HepG2 (cell line): ENCODE data around the gene RFX2.

Experiments
- ASH2L ChIP-seq: fragments of 300-600, 200-600 bp; sonication (generic); IDR thresholded peaks from 2 replicates; pipeline ENCODE4 v1.7.0; 2017; ENCODE audit warnings: low read depth, mild to moderate bottlenecking, moderate library complexity, mixed read lengths, low read length; ENCODE audit not compliant: insufficient read length
- MXI1 ChIP-seq: IDR thresholded peaks from 3 replicates; pipeline ENCODE4 v1.6.1; 2012; ENCODE audit warnings: low read depth, low read length, inconsistent platforms, borderline replicate concordance
- NFKB2 ChIP-seq: sonication (generic); formaldehyde crosslinking; IDR thresholded peaks from 2 replicates; pipeline ENCODE4 v1.4.0; 2020; ENCODE audit warnings: missing genetic modification reagents, borderline replicate concordance
- SALL2 ChIP-seq: sonication (generic); formaldehyde crosslinking; IDR thresholded peaks from 2 replicates; pipeline ENCODE4 v1.8.1; 2023; ENCODE audit warnings: mild to moderate bottlenecking, missing genetic modification reagents, inconsistent platforms
- SP140L ChIP-seq: sonication (generic); formaldehyde crosslinking; IDR thresholded peaks from 2 replicates; pipeline ENCODE4 v1.4.0; 2020; ENCODE audit warnings: missing genetic modification reagents, borderline replicate concordance
- TAF1 ChIP-seq: sonication (generic); formaldehyde crosslinking; IDR thresholded peaks from 2 replicates; pipeline ENCODE4 v1.4.0; 2020; ENCODE audit warnings: missing genetic modification reagents
- TF ChIP-seq, protein P1 (sequence below): sonication (generic); formaldehyde crosslinking; IDR thresholded peaks from 2 replicates; pipeline ENCODE4 v1.5.0; 2020; ENCODE audit warnings: mild to moderate bottlenecking, missing genetic modification reagents
- TF ChIP-seq, protein P2 (sequence below): sonication (generic); formaldehyde crosslinking; IDR thresholded peaks from 2 replicates; pipeline ENCODE4 v1.4.0; 2020; ENCODE audit warnings: missing genetic modification reagents
- TF ChIP-seq, protein P3 (sequence below): IDR thresholded peaks from 2 replicates; pipeline ENCODE4 v1.6.1; 2016; ENCODE audit warnings: low read depth, missing genetic modification reagents, missing compliant biosample characterization
- TF ChIP-seq, protein P4 (sequence below): sonication (generic); formaldehyde crosslinking; IDR thresholded peaks from 2 replicates; pipeline ENCODE4 v1.5.0; 2020; ENCODE audit warnings: mild to moderate bottlenecking, missing genetic modification reagents, moderate library complexity

DNA sequence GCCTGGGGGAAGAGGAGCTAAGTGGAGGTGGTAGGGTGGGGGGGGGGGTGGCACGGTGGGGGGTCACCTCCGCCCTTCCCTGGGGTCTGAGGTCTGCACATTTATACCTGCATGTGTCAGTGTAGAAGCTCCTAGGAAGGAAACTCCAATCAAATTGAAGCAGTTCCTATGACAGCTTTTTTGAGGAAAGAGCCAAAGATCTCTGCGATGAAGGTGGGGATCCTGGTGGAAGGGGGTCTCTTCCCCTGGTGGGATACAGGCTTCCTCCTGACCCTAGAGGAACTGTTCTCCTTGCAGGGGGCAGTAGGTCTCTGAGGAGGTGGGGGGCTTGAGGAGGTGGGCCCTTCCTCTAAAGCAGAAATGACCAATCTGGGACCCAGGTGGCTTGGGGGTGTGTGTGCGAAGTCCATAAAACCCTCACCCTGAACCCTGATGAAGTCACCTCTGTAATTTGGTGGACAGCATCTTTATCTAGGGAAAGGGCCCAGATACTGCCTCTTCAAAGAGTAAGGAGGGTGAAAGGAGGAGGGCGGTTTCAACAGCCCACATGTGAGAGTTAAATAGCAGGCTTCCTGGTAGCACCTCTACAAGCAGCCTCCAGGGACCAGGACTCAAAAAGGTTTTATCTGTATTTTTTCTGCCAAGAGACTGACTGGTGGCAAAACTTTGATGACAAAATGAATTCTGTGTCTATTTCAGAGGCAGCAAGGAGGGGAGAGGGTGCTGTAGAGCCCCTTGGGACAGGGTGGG lies 145.3 kb downstream of the RFX2 start:
- TF ChIP-seq ASH2L (no peak), MXI1 (no peak), NFKB2 (CRISPR knock-in tag) (no peak), SP140L (no peak), TAF1 (CRISPR knock-in tag) (no peak), SALL2 (CRISPR knock-in tag) (no peak)
- TF ChIP-seq, protein P1, sequence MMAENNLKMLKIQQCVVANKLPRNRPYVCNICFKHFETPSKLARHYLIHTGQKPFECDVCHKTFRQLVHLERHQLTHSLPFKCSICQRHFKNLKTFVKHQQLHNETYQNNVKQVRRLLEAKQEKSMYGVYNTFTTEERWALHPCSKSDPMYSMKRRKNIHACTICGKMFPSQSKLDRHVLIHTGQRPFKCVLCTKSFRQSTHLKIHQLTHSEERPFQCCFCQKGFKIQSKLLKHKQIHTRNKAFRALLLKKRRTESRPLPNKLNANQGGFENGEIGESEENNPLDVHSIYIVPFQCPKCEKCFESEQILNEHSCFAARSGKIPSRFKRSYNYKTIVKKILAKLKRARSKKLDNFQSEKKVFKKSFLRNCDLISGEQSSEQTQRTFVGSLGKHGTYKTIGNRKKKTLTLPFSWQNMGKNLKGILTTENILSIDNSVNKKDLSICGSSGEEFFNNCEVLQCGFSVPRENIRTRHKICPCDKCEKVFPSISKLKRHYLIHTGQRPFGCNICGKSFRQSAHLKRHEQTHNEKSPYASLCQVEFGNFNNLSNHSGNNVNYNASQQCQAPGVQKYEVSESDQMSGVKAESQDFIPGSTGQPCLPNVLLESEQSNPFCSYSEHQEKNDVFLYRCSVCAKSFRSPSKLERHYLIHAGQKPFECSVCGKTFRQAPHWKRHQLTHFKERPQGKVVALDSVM (CRISPR knock-in tag) = no peak
- TF ChIP-seq, protein P2, sequence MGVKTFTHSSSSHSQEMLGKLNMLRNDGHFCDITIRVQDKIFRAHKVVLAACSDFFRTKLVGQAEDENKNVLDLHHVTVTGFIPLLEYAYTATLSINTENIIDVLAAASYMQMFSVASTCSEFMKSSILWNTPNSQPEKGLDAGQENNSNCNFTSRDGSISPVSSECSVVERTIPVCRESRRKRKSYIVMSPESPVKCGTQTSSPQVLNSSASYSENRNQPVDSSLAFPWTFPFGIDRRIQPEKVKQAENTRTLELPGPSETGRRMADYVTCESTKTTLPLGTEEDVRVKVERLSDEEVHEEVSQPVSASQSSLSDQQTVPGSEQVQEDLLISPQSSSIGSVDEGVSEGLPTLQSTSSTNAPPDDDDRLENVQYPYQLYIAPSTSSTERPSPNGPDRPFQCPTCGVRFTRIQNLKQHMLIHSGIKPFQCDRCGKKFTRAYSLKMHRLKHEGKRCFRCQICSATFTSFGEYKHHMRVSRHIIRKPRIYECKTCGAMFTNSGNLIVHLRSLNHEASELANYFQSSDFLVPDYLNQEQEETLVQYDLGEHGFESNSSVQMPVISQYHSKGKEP = no peak
- TF ChIP-seq, protein P3, sequence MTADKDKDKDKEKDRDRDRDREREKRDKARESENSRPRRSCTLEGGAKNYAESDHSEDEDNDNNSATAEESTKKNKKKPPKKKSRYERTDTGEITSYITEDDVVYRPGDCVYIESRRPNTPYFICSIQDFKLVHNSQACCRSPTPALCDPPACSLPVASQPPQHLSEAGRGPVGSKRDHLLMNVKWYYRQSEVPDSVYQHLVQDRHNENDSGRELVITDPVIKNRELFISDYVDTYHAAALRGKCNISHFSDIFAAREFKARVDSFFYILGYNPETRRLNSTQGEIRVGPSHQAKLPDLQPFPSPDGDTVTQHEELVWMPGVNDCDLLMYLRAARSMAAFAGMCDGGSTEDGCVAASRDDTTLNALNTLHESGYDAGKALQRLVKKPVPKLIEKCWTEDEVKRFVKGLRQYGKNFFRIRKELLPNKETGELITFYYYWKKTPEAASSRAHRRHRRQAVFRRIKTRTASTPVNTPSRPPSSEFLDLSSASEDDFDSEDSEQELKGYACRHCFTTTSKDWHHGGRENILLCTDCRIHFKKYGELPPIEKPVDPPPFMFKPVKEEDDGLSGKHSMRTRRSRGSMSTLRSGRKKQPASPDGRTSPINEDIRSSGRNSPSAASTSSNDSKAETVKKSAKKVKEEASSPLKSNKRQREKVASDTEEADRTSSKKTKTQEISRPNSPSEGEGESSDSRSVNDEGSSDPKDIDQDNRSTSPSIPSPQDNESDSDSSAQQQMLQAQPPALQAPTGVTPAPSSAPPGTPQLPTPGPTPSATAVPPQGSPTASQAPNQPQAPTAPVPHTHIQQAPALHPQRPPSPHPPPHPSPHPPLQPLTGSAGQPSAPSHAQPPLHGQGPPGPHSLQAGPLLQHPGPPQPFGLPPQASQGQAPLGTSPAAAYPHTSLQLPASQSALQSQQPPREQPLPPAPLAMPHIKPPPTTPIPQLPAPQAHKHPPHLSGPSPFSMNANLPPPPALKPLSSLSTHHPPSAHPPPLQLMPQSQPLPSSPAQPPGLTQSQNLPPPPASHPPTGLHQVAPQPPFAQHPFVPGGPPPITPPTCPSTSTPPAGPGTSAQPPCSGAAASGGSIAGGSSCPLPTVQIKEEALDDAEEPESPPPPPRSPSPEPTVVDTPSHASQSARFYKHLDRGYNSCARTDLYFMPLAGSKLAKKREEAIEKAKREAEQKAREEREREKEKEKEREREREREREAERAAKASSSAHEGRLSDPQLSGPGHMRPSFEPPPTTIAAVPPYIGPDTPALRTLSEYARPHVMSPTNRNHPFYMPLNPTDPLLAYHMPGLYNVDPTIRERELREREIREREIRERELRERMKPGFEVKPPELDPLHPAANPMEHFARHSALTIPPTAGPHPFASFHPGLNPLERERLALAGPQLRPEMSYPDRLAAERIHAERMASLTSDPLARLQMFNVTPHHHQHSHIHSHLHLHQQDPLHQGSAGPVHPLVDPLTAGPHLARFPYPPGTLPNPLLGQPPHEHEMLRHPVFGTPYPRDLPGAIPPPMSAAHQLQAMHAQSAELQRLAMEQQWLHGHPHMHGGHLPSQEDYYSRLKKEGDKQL = no peak
- TF ChIP-seq, protein P4, sequence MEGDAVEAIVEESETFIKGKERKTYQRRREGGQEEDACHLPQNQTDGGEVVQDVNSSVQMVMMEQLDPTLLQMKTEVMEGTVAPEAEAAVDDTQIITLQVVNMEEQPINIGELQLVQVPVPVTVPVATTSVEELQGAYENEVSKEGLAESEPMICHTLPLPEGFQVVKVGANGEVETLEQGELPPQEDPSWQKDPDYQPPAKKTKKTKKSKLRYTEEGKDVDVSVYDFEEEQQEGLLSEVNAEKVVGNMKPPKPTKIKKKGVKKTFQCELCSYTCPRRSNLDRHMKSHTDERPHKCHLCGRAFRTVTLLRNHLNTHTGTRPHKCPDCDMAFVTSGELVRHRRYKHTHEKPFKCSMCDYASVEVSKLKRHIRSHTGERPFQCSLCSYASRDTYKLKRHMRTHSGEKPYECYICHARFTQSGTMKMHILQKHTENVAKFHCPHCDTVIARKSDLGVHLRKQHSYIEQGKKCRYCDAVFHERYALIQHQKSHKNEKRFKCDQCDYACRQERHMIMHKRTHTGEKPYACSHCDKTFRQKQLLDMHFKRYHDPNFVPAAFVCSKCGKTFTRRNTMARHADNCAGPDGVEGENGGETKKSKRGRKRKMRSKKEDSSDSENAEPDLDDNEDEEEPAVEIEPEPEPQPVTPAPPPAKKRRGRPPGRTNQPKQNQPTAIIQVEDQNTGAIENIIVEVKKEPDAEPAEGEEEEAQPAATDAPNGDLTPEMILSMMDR (CRISPR knock-in tag) = no peak
